Lung (tissue), 12 donors: ENCODE results near the gene CCDC80. TPM values are rescaled to one million over a fixed set of nuclear protein-coding genes. Genes with fewer than 3 reads are reported as not detected.

Source experiments
- ATAC-seq: fragments of 200-7000 bp; cut with Tn5 transposase; one replicate; pipeline ENCODE4 v1.9.1; 2020; ENCODE audit warnings: moderate number of reproducible peaks; ENCODE audit not compliant: insufficient read depth, low FRiP score
- DNase-seq, 3 donors: peaks; one replicate each; pipeline ENCODE4 v3.0.0-alpha.2; 2013 to 2017
- H3K27ac ChIP-seq, 2 donors: one replicate each; pipeline ENCODE4 v1.5.1; 2013; ENCODE audit warnings: mild to moderate bottlenecking in 2 of 2, moderate library complexity in 2 of 2, control low read depth in 1 of 2, inconsistent platforms in 1 of 2, low read depth in 1 of 2, low read length in 1 of 2
- H3K27me3 ChIP-seq, 3 donors: one replicate each; pipeline ENCODE4 v1.5.1; 2013; ENCODE audit warnings: low read length in 2 of 3; ENCODE audit not compliant: control insufficient read depth in 3 of 3, insufficient read depth in 3 of 3
- H3K36me3 ChIP-seq, 4 donors: one replicate each; pipeline ENCODE4 v1.5.1; 2013; ENCODE audit warnings: low read length in 4 of 4, mild to moderate bottlenecking in 1 of 4, moderate library complexity in 1 of 4; ENCODE audit not compliant: control insufficient read depth in 4 of 4, insufficient read depth in 4 of 4
- H3K4me1 ChIP-seq, 5 donors: one replicate each; pipeline ENCODE4 v1.5.1; 2013; ENCODE audit warnings: low read length in 5 of 5, mild to moderate bottlenecking in 2 of 5, moderate library complexity in 1 of 5; ENCODE audit not compliant: control insufficient read depth in 5 of 5, insufficient read depth in 5 of 5
- H3K4me3 ChIP-seq: one replicate; pipeline ENCODE4 v1.5.1; 2013; ENCODE audit warnings: mild to moderate bottlenecking, control low read depth, moderate library complexity
- H3K9ac ChIP-seq, 2 donors: one replicate each; pipeline ENCODE4 v1.5.1; 2013; ENCODE audit warnings: low read length in 2 of 2, control low read depth in 1 of 2; ENCODE audit not compliant: insufficient read depth in 1 of 2
- H3K9me3 ChIP-seq, 4 donors: one replicate each; pipeline ENCODE4 v1.5.1; 2013; ENCODE audit warnings: low read length in 3 of 4, mild to moderate bottlenecking in 1 of 4, moderate library complexity in 1 of 4; ENCODE audit not compliant: control insufficient read depth in 4 of 4, insufficient read depth in 3 of 4
- CTCF ChIP-seq: IDR thresholded peaks from 2 replicates; pipeline ENCODE4 v1.5.1; 2012; ENCODE audit warnings: mild to moderate bottlenecking; ENCODE audit errors: control extremely low read depth, extremely low read depth
- WGBS, 2 donors: extraction: QIAGEN DNeasy Blood & Tissue Kit; methylation state at CpG; one replicate each; pipeline ENCODE4 v1.1.7; 2013; 5-methylcytosine and 5-hydroxymethylcytosine counted together
- polyA plus RNA-seq, 2 donors: library from polyadenylated mRNA; stranded (reverse); fragments of 200-250 nt; gene quantifications; one replicate each; pipeline ENCODE4 v1.2.1, GENCODE V29; 2013
- total RNA-seq, 2 donors: library from RNA; depleted of rRNA in 1 of 2; stranded (reverse); fragments of >200 nt in 1 of 2; gene quantifications; one replicate each; pipeline ENCODE4 v1.2.1, GENCODE V29; 2014 to 2021
- donor health status: control.
- donor health status: control.
- donor health status: Bipolar disorder and iron deficiency.
- donor health status: healthy.
- donor health status: DM: yes; HTN: yes; CAD: no.

Gene CCDC80
- total and polyA plus RNA-seq, 4 donors: 19.0 to 63.3 (median 29.3) TPM

DNA sequence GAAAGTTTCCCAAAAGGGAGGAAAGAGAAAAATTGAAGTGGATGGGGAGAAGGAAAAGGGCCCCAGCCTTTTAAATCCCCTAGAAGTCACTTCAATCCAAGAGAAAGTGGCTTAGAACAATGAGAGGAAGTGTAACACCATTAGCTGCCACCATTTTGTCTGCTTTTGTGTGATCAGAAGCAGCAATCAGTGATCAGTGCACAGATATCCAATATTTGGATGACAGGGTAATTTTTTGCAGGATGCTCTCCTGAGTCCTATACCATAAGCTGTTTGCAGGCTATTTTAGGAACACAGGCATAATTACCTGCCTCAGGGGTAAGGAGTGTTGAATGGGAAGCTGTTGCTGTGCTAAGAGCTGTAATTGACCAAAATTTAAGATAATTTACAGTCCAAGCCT lies 47.7 kb downstream of the CCDC80 start:
- Histone ChIP-seq H3K4me3 (no peak overlapping the region), H3K27ac (no peak overlapping the region), H3K36me3 (peaks cover 0 to 17% (median 6%) of the 10 kb centered on the region in 4 donors), H3K4me1 (no peaks in the 10 kb centered on the region), H3K27me3 (no peaks in the 10 kb centered on the region), H3K9ac (no peak overlapping the region), H3K9me3 (no peaks in the 10 kb centered on the region)
- no peak for TF ChIP-seq CTCF
- ATAC-seq (no peak), DNase-seq (no peak)

DNA sequence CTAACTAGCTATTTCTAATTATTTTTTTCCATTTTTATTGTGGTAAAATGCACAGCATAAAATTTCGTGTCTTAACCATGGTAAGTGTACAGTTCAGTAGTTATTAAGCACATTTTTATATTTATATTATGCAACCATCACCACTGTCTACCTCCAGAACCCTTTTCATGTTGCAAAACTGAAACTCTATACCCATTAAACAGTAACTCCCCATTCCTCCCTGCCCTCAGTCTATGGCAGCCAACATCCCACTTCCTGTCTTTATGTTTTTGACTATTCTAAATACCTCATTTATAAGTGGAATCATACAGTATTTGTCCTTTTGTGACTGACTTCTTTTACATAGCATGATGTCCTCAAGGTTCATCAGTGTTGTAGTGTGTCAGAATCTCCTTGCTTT lies 53.6 kb downstream of the CCDC80 start:
- Histone ChIP-seq H3K27me3 (no peaks in the 10 kb centered on the region), H3K4me3 (no peak overlapping the region), H3K27ac (no peak overlapping the region), H3K36me3 (peaks cover 4 to 18% (median 10%) of the 10 kb centered on the region in 4 donors), H3K4me1 (peaks cover 0 to 10% (median 0%) of the 10 kb centered on the region in 5 donors), H3K9me3 (no peaks in the 10 kb centered on the region), H3K9ac (no peak overlapping the region)
- ATAC-seq: no peak
- WGBS, 2 donors: 79 to 93% methylated on average over 1 of the region's 1 CpG
- TF ChIP-seq CTCF: no peak
- DNase-seq: no peak

DNA sequence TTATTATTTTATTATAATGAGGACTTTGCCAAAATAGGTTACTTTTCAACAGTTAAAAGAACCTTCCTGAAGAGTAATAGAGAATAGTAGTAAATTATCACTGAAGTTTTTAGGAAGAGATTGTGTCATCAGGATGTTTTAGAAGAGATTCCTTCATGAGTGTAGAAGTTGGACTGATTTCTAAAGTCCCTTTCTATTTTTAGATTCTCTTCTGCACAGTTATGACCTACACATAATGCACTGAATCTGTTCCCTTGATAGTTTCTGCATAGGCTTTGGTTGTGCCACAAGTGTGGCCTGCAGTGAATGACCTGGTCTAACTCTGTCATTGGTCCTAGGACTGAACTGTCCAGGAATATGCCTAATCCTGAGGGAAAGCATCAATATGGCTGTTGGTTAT lies 55.2 kb downstream of the CCDC80 start:
- Histone ChIP-seq H3K9me3 (no peaks in the 10 kb centered on the region), H3K4me3 (no peak overlapping the region), H3K4me1 (peaks cover 0 to 10% (median 0%) of the 10 kb centered on the region in 5 donors), H3K36me3 (peaks cover 4 to 27% (median 12%) of the 10 kb centered on the region in 4 donors), H3K27ac (no peak overlapping the region), H3K9ac (no peak overlapping the region), H3K27me3 (no peaks in the 10 kb centered on the region)
- DNase-seq (peak in 2 of 3 donors; percentile 13 to 15), ATAC-seq (no peak)
- no peak for TF ChIP-seq CTCF

DNA sequence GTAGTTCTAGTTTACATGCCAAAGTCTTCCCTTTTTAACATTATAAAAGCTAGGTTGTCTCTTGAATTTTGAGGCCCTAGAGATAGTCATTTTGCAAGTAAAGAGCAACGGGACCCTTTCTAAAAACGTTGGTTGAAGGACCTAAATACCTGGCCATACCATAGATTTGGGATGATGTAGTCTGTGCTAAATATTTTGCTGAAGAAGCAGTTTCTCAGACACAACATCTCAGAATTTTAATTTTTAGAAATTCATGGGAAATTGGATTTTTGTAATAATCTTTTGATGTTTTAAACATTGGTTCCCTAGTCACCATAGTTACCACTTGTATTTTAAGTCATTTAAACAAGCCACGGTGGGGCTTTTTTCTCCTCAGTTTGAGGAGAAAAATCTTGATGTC lies 57.8 kb downstream of the CCDC80 start:
- no peak overlapping the region for H3K4me3 ChIP-seq
- peaks cover 7 to 45% (median 17%) of the 10 kb centered on the region in 4 donors for H3K36me3 ChIP-seq
- DNase-seq: no peak
- no peaks in the 10 kb centered on the region for H3K9me3 ChIP-seq
- peaks cover 0 to 10% (median 0%) of the 10 kb centered on the region in 5 donors for H3K4me1 ChIP-seq
- no peak overlapping the region for H3K27ac ChIP-seq
- no peak for ATAC-seq
- 84 to 87% methylated on average over 3 of the region's 3 CpGs for WGBS, 2 donors
- no peak overlapping the region for H3K9ac ChIP-seq
- no peaks in the 10 kb centered on the region for H3K27me3 ChIP-seq
- TF ChIP-seq CTCF: no peak
